ENCODE results near the gene SH3BGRL3. TPM values are rescaled to one million over a fixed set of nuclear protein-coding genes. Genes with fewer than 3 reads are reported as not detected.
"Not testable (repeated sequence)": the region's sequence is repeated elsewhere in the genome, so short reads cannot be mapped to it uniquely, and the experiment has no call there.

SH3BGRL3 gene
- 179 and 184 TPM in 2 replicates for polyA plus RNA-seq (2013)

GRCh38 chr1:26279456-26280332 lies at the start of gene SH3BGRL3:
SH3BGRL3 (plus strand) TSS chr1:26280086; CDS start chr1:26280156, 70 bp downstream.
- Histone ChIP-seq H4K8ac (ENCODE audit: low read depth, low read length) (peak within 1 kb of the TSS; percentile 71), H3K4me1 (ENCODE audit: control insufficient read depth in 1 of 2, insufficient read depth in 2 of 2, low read length in 2 of 2) (peaks cover 17 to 35% of the 10 kb centered on the region in 2 experiments), H4K12ac (ENCODE audit: low read depth, low read length) (peak within 1 kb of the TSS; percentile 32), H3K79me2 (ENCODE audit: control insufficient read depth, insufficient read depth, low read length, poor library complexity) (peaks cover 4% of the 10 kb centered on the region), H3K14ac (ENCODE audit: low read length) (peak within 1 kb of the TSS; percentile 83), H2AK5ac (ENCODE audit: low read length) (peak within 1 kb of the TSS; percentile 21), H2BK5ac (ENCODE audit: low read depth, low read length, poor library complexity) (peak within 1 kb of the TSS; percentile 52), H3K36me3 (ENCODE audit: control insufficient read depth in 1 of 2, insufficient read depth in 2 of 2, low read length in 2 of 2) (peaks cover 36 to 39% of the 10 kb centered on the region in 2 experiments), H3K27ac (ENCODE audit: low read depth, low read length) (peak within 1 kb of the TSS; percentile 63), H3K18ac (ENCODE audit: low read length) (peak within 1 kb of the TSS; percentile 68), H3K4ac (ENCODE audit: low read depth, low read length) (peak within 1 kb of the TSS; percentile 41), H2BK120ac (ENCODE audit: insufficient read depth, low read length, poor library complexity) (no peak within 1 kb of the TSS), H2AFZ (ENCODE audit: insufficient read depth, low read length, poor library complexity) (peak within 1 kb of the TSS; percentile 24), H3K79me1 (ENCODE audit: low read length) (peaks cover 5% of the 10 kb centered on the region), H3K4me3 (ENCODE audit: low read depth, low read length) (peak within 1 kb of the TSS; percentile 91), H4K91ac (ENCODE audit: low read depth, low read length) (peak within 1 kb of the TSS; percentile 75), H3K4me2 (ENCODE audit: low read length) (peak within 1 kb of the TSS; percentile 70), H3K27me3 (ENCODE audit: insufficient read depth, low read length) (no peaks in the 10 kb centered on the region), H3K23ac (ENCODE audit: low read length) (no peak within 1 kb of the TSS), H3K9ac (ENCODE audit: low read length) (peak within 1 kb of the TSS; percentile 75), H2BK12ac (ENCODE audit: low read length) (no peak within 1 kb of the TSS), H3K9me3 (ENCODE audit: insufficient read depth, low read depth, low read length) (peaks cover 4% of the 10 kb centered on the region)
- peak; percentile 81 to 86 for DNase-seq
- no CpG with 5 or more reads among the region's 66 CpGs for WGBS (ENCODE audit: extremely low coverage, insufficient coverage, insufficient read length)

DNA sequence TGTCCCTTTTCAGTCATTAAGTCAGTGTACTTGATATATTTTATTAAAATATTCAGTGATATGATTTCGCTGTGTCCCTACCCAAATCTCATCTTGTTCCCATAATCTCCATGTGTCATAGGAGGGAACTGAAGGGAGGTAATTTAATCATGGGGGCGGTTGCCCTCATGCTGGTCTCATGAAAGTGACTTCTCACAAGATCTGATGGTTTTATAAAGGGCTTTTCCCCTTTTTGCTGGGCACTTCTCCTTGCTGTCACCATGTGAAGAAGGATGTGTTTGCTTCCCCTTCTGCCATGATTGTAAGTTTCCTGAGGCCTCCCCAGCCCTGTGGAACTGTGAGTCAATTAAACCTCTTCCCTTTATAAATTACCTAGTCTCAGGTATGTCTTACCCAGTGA lies 49.2 kb upstream of the SH3BGRL3 start:
- not testable (repeated sequence) for H4K12ac ChIP-seq (ENCODE audit: low read depth, low read length); H3K4me1 ChIP-seq (ENCODE audit: control insufficient read depth in 1 of 2, insufficient read depth in 2 of 2, low read length in 2 of 2); H3K4ac ChIP-seq (ENCODE audit: low read depth, low read length); H3K79me2 ChIP-seq (ENCODE audit: control insufficient read depth, insufficient read depth, low read length, poor library complexity); H3K18ac ChIP-seq (ENCODE audit: low read length); H4K91ac ChIP-seq (ENCODE audit: low read depth, low read length); H4K8ac ChIP-seq (ENCODE audit: low read depth, low read length); H2BK12ac ChIP-seq (ENCODE audit: low read length); H3K4me2 ChIP-seq (ENCODE audit: low read length); H3K79me1 ChIP-seq (ENCODE audit: low read length); H3K27ac ChIP-seq (ENCODE audit: low read depth, low read length); H3K4me3 ChIP-seq (ENCODE audit: low read depth, low read length); DNase-seq; H3K14ac ChIP-seq (ENCODE audit: low read length); H2BK120ac ChIP-seq (ENCODE audit: insufficient read depth, low read length, poor library complexity); H3K9ac ChIP-seq (ENCODE audit: low read length); H2AK5ac ChIP-seq (ENCODE audit: low read length); H3K9me3 ChIP-seq (ENCODE audit: insufficient read depth, low read depth, low read length); H2BK5ac ChIP-seq (ENCODE audit: low read depth, low read length, poor library complexity); H2AFZ ChIP-seq (ENCODE audit: insufficient read depth, low read length, poor library complexity); H3K27me3 ChIP-seq (ENCODE audit: insufficient read depth, low read length); H3K23ac ChIP-seq (ENCODE audit: low read length); H3K36me3 ChIP-seq (ENCODE audit: control insufficient read depth in 1 of 2, insufficient read depth in 2 of 2, low read length in 2 of 2)
- no CpG with 5 or more reads among the region's 2 CpGs for WGBS (ENCODE audit: extremely low coverage, insufficient coverage, insufficient read length)

GRCh38 chr1:26233903-26234643 lies 45.8 kb upstream of the SH3BGRL3 start, which contains the start of gene CEP85:
CEP85 (plus strand) TSS chr1:26234200; CDS start chr1:26239784, 5,584 bp downstream.
- Histone ChIP-seq H3K79me1 (ENCODE audit: low read length) (peaks cover 7% of the 10 kb centered on the region), H4K12ac (ENCODE audit: low read depth, low read length) (peak within 1 kb of the TSS; percentile 92), H4K91ac (ENCODE audit: low read depth, low read length) (peak within 1 kb of the TSS; percentile 79), H3K18ac (ENCODE audit: low read length) (peak within 1 kb of the TSS; percentile 73), H3K79me2 (ENCODE audit: control insufficient read depth, insufficient read depth, low read length, poor library complexity) (peaks cover 5% of the 10 kb centered on the region), H3K9me3 (ENCODE audit: insufficient read depth, low read depth, low read length) (no peaks in the 10 kb centered on the region), H2AFZ (ENCODE audit: insufficient read depth, low read length, poor library complexity) (peak within 1 kb of the TSS; percentile 87), H2BK120ac (ENCODE audit: insufficient read depth, low read length, poor library complexity) (peak within 1 kb of the TSS; percentile 43), H3K27ac (ENCODE audit: low read depth, low read length) (peak within 1 kb of the TSS; percentile 69), H3K14ac (ENCODE audit: low read length) (peak within 1 kb of the TSS; percentile 86), H3K36me3 (ENCODE audit: control insufficient read depth in 1 of 2, insufficient read depth in 2 of 2, low read length in 2 of 2) (no peaks in the 10 kb centered on the region), H3K9ac (ENCODE audit: low read length) (peak within 1 kb of the TSS; percentile 90), H3K27me3 (ENCODE audit: insufficient read depth, low read length) (no peaks in the 10 kb centered on the region), H2AK5ac (ENCODE audit: low read length) (peak within 1 kb of the TSS; percentile 28), H3K4ac (ENCODE audit: low read depth, low read length) (peak within 1 kb of the TSS; percentile 51), H2BK5ac (ENCODE audit: low read depth, low read length, poor library complexity) (no peak within 1 kb of the TSS), H3K4me1 (ENCODE audit: control insufficient read depth in 1 of 2, insufficient read depth in 2 of 2, low read length in 2 of 2) (peaks cover 2 to 5% of the 10 kb centered on the region in 2 experiments), H3K4me2 (ENCODE audit: low read length) (peak within 1 kb of the TSS; percentile 93), H4K8ac (ENCODE audit: low read depth, low read length) (peak within 1 kb of the TSS; percentile 88), H2BK12ac (ENCODE audit: low read length) (peak within 1 kb of the TSS; percentile 69), H3K4me3 (ENCODE audit: low read depth, low read length) (peak within 1 kb of the TSS; percentile 94), H3K23ac (ENCODE audit: low read length) (no peak within 1 kb of the TSS)
- DNase-seq, result peak; percentile 99 to 100
- no CpG with 5 or more reads among the region's 73 CpGs for WGBS (ENCODE audit: extremely low coverage, insufficient coverage, insufficient read length)

DNA sequence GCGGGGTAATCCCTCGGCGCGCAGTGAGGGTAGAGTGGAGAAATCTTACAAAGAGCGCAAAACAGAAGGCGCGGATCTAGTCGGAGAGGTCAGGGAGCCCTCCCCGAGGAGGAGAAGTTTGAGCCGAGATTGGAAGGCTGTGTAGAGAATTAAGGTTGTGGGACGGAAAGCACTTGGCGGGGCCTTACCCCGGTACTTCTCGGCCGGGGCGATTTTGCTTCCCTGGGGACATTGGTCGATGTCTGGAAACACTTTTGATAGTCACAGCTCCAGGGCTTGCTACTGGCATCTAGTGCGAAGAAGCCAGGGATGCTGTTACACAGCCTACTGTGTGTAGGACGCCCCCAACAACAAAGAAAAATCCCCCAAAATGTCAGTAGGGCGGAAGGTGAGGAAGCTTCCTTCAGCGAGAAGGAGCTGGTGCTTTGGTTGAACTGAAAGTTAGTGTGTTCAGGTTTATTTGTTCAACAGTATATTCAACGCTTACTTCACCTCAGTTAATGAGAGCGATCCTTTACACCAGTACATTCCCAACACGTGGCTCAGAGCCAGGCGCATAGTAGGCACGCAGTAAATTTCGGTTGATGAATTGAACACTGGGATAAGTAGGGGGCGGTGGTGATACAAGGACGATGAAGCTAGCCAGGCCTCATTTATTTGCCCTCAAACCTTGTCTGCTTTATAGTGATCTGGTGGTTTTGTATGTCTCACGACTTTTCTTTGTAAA lies 45.1 kb upstream of the SH3BGRL3 start:
- H3K27me3 ChIP-seq (ENCODE audit: insufficient read depth, low read length), result no peaks in the 10 kb centered on the region
- H4K91ac ChIP-seq (ENCODE audit: low read depth, low read length), result peak overlapping the region; percentile 3
- peaks cover 5% of the 10 kb centered on the region for H3K79me2 ChIP-seq (ENCODE audit: control insufficient read depth, insufficient read depth, low read length, poor library complexity)
- peak overlapping the region; percentile 90 for H3K9ac ChIP-seq (ENCODE audit: low read length)
- peak overlapping the region; percentile 73 for H3K18ac ChIP-seq (ENCODE audit: low read length)
- no peaks in the 10 kb centered on the region for H3K36me3 ChIP-seq (ENCODE audit: control insufficient read depth in 1 of 2, insufficient read depth in 2 of 2, low read length in 2 of 2)
- H3K4me1 ChIP-seq (ENCODE audit: control insufficient read depth in 1 of 2, insufficient read depth in 2 of 2, low read length in 2 of 2), result peaks cover 2 to 5% of the 10 kb centered on the region in 2 experiments
- peak overlapping the region; percentile 28 for H2AK5ac ChIP-seq (ENCODE audit: low read length)
- H4K12ac ChIP-seq (ENCODE audit: low read depth, low read length), result peak overlapping the region; percentile 60
- peak overlapping the region; percentile 69 for H3K27ac ChIP-seq (ENCODE audit: low read depth, low read length)
- H2BK12ac ChIP-seq (ENCODE audit: low read length), result no peak overlapping the region
- H2BK120ac ChIP-seq (ENCODE audit: insufficient read depth, low read length, poor library complexity), result peak overlapping the region; percentile 39
- H3K4ac ChIP-seq (ENCODE audit: low read depth, low read length), result peak overlapping the region; percentile 51
- no CpG with 5 or more reads among the region's 30 CpGs for WGBS (ENCODE audit: extremely low coverage, insufficient coverage, insufficient read length)
- H2AFZ ChIP-seq (ENCODE audit: insufficient read depth, low read length, poor library complexity), result peak overlapping the region; percentile 74
- peak overlapping the region; percentile 93 for H3K4me2 ChIP-seq (ENCODE audit: low read length)
- peak overlapping the region; percentile 94 for H3K4me3 ChIP-seq (ENCODE audit: low read depth, low read length)
- H3K23ac ChIP-seq (ENCODE audit: low read length), result no peak overlapping the region
- peak overlapping the region; percentile 86 for H3K14ac ChIP-seq (ENCODE audit: low read length)
- H3K79me1 ChIP-seq (ENCODE audit: low read length), result peaks cover 7% of the 10 kb centered on the region
- H4K8ac ChIP-seq (ENCODE audit: low read depth, low read length), result peak overlapping the region; percentile 64
- peak in 1 of 2 donors; percentile 20 for DNase-seq
- no peaks in the 10 kb centered on the region for H3K9me3 ChIP-seq (ENCODE audit: insufficient read depth, low read depth, low read length)
- H2BK5ac ChIP-seq (ENCODE audit: low read depth, low read length, poor library complexity), result no peak overlapping the region

Measured in trophoblast cell (in vitro differentiated cells and primary cell).